NCI-H446 treated with DMSO at 0.1 percent for 48 hours (cell line): Measurements from ENCODE around the gene ATF6B.

Experiments used
- DNase-seq: peaks from one replicate; lab custom pipeline; 2025; lab: John Stamatoyannopoulos, UW

Gene ATF6B

GRCh38 chr6:32131439-32131948 lies 3.4 kb upstream of the ATF6B start:
- no peak for DNase-seq

- DNase-seq = no peak
Observed at GRCh38 chr6:32129297-32130088, 1.4 kb upstream of the ATF6B start.

- no peak for DNase-seq
Observed at GRCh38 chr6:32128751-32129296, 778 bp upstream of the ATF6B start.

- no peak for DNase-seq
Observed at GRCh38 chr6:32127409-32127716, 683 bp downstream of the ATF6B start.

- no peak for DNase-seq
Observed at GRCh38 chr6:32126880-32127279, 1.2 kb downstream of the ATF6B start.

GRCh38 chr6:32123681-32124080 lies 4.4 kb downstream of the ATF6B start:
- DNase-seq = no peak

GRCh38 chr6:32120573-32121059 lies 7.4 kb downstream of the ATF6B start:
- DNase-seq = no peak

GRCh38 chr6:32118782-32119628 lies 9.0 kb downstream of the ATF6B start:
- peak; percentile 49 for DNase-seq

- no peak for DNase-seq
Observed at GRCh38 chr6:32117461-32117860, 10.6 kb downstream of the ATF6B start.

- no peak for DNase-seq
Observed at GRCh38 chr6:32116674-32117073, 11.4 kb downstream of the ATF6B start.

- no peak for DNase-seq
Observed at GRCh38 chr6:32115623-32116022, 12.4 kb downstream of the ATF6B start.

GRCh38 chr6:32114796-32115195 lies 13.2 kb downstream of the ATF6B start:
- DNase-seq = no peak

GRCh38 chr6:32113386-32114352 lies 14.4 kb downstream of the ATF6B start:
- no peak for DNase-seq

- no peak for DNase-seq
Observed at GRCh38 chr6:32112431-32112980, 15.5 kb downstream of the ATF6B start.

- DNase-seq = no peak
Observed at GRCh38 chr6:32111424-32112066, 16.5 kb downstream of the ATF6B start.

- no peak for DNase-seq
Observed at GRCh38 chr6:32110632-32111031, 17.4 kb downstream of the ATF6B start.

- DNase-seq = no peak
Observed at GRCh38 chr6:32109765-32110160, 18.3 kb downstream of the ATF6B start.

- no peak for DNase-seq
Observed at GRCh38 chr6:32109114-32109764, 18.8 kb downstream of the ATF6B start, which contains the start of gene TNXB. Gene TNXB, minus strand, starts transcription at chr6:32109338. Its CDS starts 11,140 bp downstream, at chr6:32098198.

- no peak for DNase-seq
Observed at GRCh38 chr6:32108727-32109113, 19.3 kb downstream of the ATF6B start.

- DNase-seq = no peak
Observed at GRCh38 chr6:32108094-32108627, 19.9 kb downstream of the ATF6B start.
